ENCODE measurements around the gene USP12. TPM values are rescaled to one million over a fixed set of nuclear protein-coding genes. Genes with fewer than 3 reads are reported as not detected.

Gene USP12, protein sequence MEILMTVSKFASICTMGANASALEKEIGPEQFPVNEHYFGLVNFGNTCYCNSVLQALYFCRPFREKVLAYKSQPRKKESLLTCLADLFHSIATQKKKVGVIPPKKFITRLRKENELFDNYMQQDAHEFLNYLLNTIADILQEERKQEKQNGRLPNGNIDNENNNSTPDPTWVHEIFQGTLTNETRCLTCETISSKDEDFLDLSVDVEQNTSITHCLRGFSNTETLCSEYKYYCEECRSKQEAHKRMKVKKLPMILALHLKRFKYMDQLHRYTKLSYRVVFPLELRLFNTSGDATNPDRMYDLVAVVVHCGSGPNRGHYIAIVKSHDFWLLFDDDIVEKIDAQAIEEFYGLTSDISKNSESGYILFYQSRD
- 17.5 and 22.2 TPM in 2 replicates for total RNA-seq

DNA sequence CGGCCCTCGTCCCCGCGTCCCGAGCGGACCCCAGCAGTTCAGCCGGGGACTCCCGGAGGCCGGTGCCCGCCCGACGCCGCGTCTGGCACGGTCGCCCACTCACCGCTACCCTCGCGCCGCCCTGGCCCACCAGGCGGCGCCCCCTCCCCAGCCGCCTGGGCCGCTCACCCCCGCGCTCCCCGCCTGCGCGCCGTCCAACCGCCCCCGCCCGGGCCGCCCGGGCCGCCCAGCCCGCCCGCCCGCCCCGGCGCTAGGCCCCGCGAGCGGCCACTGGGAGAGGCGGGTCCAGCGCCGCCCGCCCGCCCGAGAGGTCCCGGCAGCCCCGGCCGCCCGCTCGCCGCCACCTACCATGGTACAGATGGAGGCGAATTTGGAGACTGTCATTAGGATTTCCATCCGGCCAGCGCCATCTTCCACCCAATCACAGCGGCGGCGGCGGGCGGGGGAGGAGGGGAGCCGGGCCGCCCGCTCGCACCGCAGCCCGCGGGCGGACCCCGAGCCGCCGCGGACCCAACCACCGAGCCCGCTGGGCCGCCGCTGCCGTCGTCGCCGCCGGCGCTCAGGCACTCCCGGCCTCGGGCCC lies at the start of gene USP12:
Gene USP12 (minus strand): TSS at position 568 of the 583 bp plus-strand sequence. CDS start 172 bp downstream, at position 396.

Other genes starting within 250 kb of the USP12 start
- gene RPL21, start 79.7 kb upstream of the USP12 start, total RNA-seq, result 831 and 1,072 TPM in 2 replicates
- gene RASL11A, start 99.0 kb upstream of the USP12 start, total RNA-seq, result 46.2 and 70.1 TPM in 2 replicates

Measured in smooth muscle cell of bladder (primary cell).